Transverse colon (tissue), 4 donors: Measurements from ENCODE around the gene C12orf60. TPM values are rescaled to one million over a fixed set of nuclear protein-coding genes. Genes with fewer than 3 reads are reported as not detected.
"Not testable (repeated sequence)": the region's sequence is repeated elsewhere in the genome, so short reads cannot be mapped to it uniquely, and the experiment has no call there.

ENCODE experiments used
- DNase-seq: peaks from one replicate; pipeline ENCODE4 v3.0.0-alpha.2; 2019
- H3K27ac ChIP-seq, 4 donors: fragments of 200-600 bp; sonication (generic); 2 replicates each; pipeline ENCODE4 v1.5.1; 2016 to 2018; ENCODE audit warnings: inconsistent platforms in 4 of 4
- H3K27me3 ChIP-seq: fragments of 200-600 bp; sonication (generic); 2 replicates; pipeline ENCODE4 v1.5.1; 2017; ENCODE audit warnings: inconsistent platforms
- H3K36me3 ChIP-seq, 4 donors: fragments of 200-600 bp; sonication (generic); 2 replicates each; pipeline ENCODE4 v1.5.1; 2017 to 2019; ENCODE audit warnings: inconsistent platforms in 4 of 4
- H3K4me1 ChIP-seq, 4 donors: fragments of 200-600 bp; sonication (generic); 2 replicates each; pipeline ENCODE4 v1.5.1; 2017 to 2020; ENCODE audit warnings: inconsistent platforms in 4 of 4
- H3K4me3 ChIP-seq, 4 donors: fragments of 200-600 bp; sonication (generic); 1 replicate in 1 of 4; 2 replicates in 3 of 4; pipeline versions ENCODE4 v1.5.1 to v1.6.1; 2017 to 2019; ENCODE audit warnings: inconsistent platforms in 4 of 4
- H3K9me3 ChIP-seq, 2 donors: fragments of 200-600 bp; sonication (generic); 2 replicates each; pipeline ENCODE4 v1.5.1; 2017 to 2019; ENCODE audit warnings: inconsistent platforms in 2 of 2
- EP300 ChIP-seq: sonication (generic); formaldehyde crosslinking; IDR thresholded peaks from one replicate; pipeline ENCODE4 v1.6.1; 2017; ENCODE audit warnings: antibody characterized with exemption, low read depth
- POLR2A ChIP-seq: fragments of 450-650 bp; IDR thresholded peaks from one replicate; pipeline ENCODE4 v1.6.1; 2016; ENCODE audit warnings: antibody characterized with exemption, mild to moderate bottlenecking, moderate library complexity
- POLR2AphosphoS5 ChIP-seq, 3 donors: sonication (generic); formaldehyde crosslinking; IDR thresholded peaks; one replicate each; pipeline ENCODE4 v1.6.1; 2016; ENCODE audit warnings: antibody characterized with exemption in 3 of 3
- WGBS, 2 donors: methylation state at CpG; one replicate each; pipeline ENCODE4 v1.1.5; 2018; ENCODE audit warnings: low coverage in 1 of 2; 5-methylcytosine and 5-hydroxymethylcytosine counted together
- in situ Hi-C, 4 donors: fragments of 200-750 bp; cut with MboI; loops; one replicate each; pipeline versions ENCODE4 v1.15.0 to v1.15.1; 2017; ENCODE audit warnings: low sequenced_read_pairs in 3 of 4, low pct_ligation_motif_present in 1 of 4, low pct_unique_long_range_greater_than_20kb in 1 of 4
- intact Hi-C: fragments of 100-400 bp; cut with DNase I; formaldehyde crosslinking; loops from one replicate; pipeline ENCODE4 v1.15.1; 2023; ENCODE audit warnings: low total_unique reads
- total RNA-seq, 4 donors: library from RNA; depleted of rRNA; stranded (reverse); fragments of >200 nt; gene quantifications; one replicate each; pipeline ENCODE4 v1.1.0, GENCODE V29; 2016
- TF ChIP-seq, protein P1 (sequence below), 5 experiments: fragments of 200-600 bp in 3 of 5; fragments of 450-650 bp in 2 of 5; sonication (generic) in 3 of 5; IDR thresholded peaks; 1 replicate in 2 of 5; 2 replicates in 3 of 5; pipeline ENCODE4 v1.5.1; 2016 to 2017; ENCODE audit warnings: antibody characterized with exemption in 5 of 5, inconsistent platforms in 3 of 5, mild to moderate bottlenecking in 2 of 5, moderate library complexity in 1 of 5

The C12orf60 gene
- under 1 TPM in 2 of 4 donors, not detected in 2; 0.55 to 0.95 TPM for total RNA-seq

- Histone ChIP-seq H3K9me3 (no peaks in the 10 kb centered on the region), H3K4me3 (peak within 1 kb of the TSS; percentile 60 to 99 (median 88)), H3K27me3 (no peaks in the 10 kb centered on the region), H3K4me1 (peaks cover 11 to 30% (median 18%) of the 10 kb centered on the region in 4 donors), H3K36me3 (peaks cover 0 to 12% (median 5%) of the 10 kb centered on the region in 4 donors), H3K27ac (peak within 1 kb of the TSS; percentile 91 to 97 (median 92))
- intact Hi-C loops (no loop called here), in situ Hi-C loops (no loop called here)
- TF ChIP-seq POLR2A (peak; percentile 70), EP300 (no peak), POLR2AphosphoS5 (IDR thresholded peaks at IDR 0.05) (peak; percentile 78 to 87 (median 86))
- DNase-seq: peak; percentile 95
- WGBS, 2 donors: 0 to 1% methylated on average over 22 to 50 of the region's 50 CpGs
Measured at GRCh38 chr12:14803011-14803829, at the start of gene C12orf60, which contains the start of gene WBP11. TSS of gene C12orf60 (plus strand) at chr12:14803670. CDS start at chr12:14822936, 19,266 bp downstream. TSS of gene WBP11 (minus strand) at chr12:14803478. CDS start at chr12:14801383, 2,095 bp downstream.

GRCh38 chr12:14756334-14757143 lies 46.9 kb upstream of the C12orf60 start:
- 58 to 62% methylated on average over 8 to 17 of the region's 17 CpGs for WGBS, 2 donors
- Histone ChIP-seq H3K27ac (no peak overlapping the region), H3K9me3 (no peaks in the 10 kb centered on the region), H3K27me3 (no peaks in the 10 kb centered on the region), H3K4me1 (no peaks in the 10 kb centered on the region), H3K36me3 (peaks cover 0 to 5% (median 0%) of the 10 kb centered on the region in 4 donors), H3K4me3 (no peak overlapping the region)
- intact Hi-C loops: no loop called here
- no peak for DNase-seq
- in situ Hi-C loops: no loop called here
- no peak for TF ChIP-seq POLR2A
- TF ChIP-seq, protein P1, sequence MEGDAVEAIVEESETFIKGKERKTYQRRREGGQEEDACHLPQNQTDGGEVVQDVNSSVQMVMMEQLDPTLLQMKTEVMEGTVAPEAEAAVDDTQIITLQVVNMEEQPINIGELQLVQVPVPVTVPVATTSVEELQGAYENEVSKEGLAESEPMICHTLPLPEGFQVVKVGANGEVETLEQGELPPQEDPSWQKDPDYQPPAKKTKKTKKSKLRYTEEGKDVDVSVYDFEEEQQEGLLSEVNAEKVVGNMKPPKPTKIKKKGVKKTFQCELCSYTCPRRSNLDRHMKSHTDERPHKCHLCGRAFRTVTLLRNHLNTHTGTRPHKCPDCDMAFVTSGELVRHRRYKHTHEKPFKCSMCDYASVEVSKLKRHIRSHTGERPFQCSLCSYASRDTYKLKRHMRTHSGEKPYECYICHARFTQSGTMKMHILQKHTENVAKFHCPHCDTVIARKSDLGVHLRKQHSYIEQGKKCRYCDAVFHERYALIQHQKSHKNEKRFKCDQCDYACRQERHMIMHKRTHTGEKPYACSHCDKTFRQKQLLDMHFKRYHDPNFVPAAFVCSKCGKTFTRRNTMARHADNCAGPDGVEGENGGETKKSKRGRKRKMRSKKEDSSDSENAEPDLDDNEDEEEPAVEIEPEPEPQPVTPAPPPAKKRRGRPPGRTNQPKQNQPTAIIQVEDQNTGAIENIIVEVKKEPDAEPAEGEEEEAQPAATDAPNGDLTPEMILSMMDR (IDR thresholded peaks at IDR 0.05): peak in 4 of 5 experiments; percentile 33 to 51 (median 42)
- no peak for TF ChIP-seq EP300
- TF ChIP-seq POLR2AphosphoS5 (IDR thresholded peaks at IDR 0.05): no peak

DNA sequence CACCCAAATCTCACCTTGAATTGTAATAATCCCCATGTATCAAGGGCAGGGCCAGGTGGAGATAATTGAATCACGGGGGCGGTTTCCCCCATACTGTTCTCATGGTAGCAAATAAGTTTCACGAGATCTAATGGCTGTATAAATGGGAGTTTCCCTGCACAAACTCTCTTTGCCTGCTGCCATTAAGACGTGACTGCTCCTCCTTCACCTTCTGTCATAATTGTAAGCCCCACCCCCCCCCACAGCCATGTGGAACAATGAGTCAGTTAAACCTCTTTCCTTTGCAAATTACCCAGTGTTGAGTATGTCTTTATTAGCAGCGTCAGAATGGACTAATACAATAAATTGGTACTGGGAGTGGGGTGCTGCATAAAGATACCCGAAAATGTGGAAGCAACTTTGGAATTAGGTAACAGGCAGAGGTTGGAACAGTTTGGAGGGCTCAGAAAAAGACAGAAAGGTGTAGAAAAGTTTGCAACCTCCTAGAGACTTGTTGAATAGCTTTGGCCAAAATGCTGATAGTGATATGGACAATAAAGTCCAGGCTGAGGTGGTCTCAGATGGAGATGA lies 43.7 kb upstream of the C12orf60 start:
- H3K36me3 ChIP-seq, intact Hi-C loops, H3K27me3 ChIP-seq, in situ Hi-C loops, H3K9me3 ChIP-seq, H3K4me3 ChIP-seq, H3K27ac ChIP-seq, H3K4me1 ChIP-seq, DNase-seq: not testable (repeated sequence)
- 66 to 78% methylated on average over 6 of the region's 6 CpGs for WGBS, 2 donors

- in situ Hi-C loops (no loop called here), intact Hi-C loops (no loop called here)
- Histone ChIP-seq H3K27me3 (no peaks in the 10 kb centered on the region), H3K27ac (no peak overlapping the region), H3K4me1 (peaks cover 2 to 22% (median 11%) of the 10 kb centered on the region in 4 donors), H3K9me3 (no peaks in the 10 kb centered on the region), H3K36me3 (peaks cover 0 to 9% (median 3%) of the 10 kb centered on the region in 4 donors), H3K4me3 (no peak overlapping the region)
- TF ChIP-seq POLR2AphosphoS5 (IDR thresholded peaks at IDR 0.05) (no peak), EP300 (no peak)
- no peak for DNase-seq
- 97 to 100% methylated on average over 1 to 2 of the region's 2 CpGs for WGBS, 2 donors
Measured at GRCh38 chr12:14765398-14765797, 38.1 kb upstream of the C12orf60 start.

DNA sequence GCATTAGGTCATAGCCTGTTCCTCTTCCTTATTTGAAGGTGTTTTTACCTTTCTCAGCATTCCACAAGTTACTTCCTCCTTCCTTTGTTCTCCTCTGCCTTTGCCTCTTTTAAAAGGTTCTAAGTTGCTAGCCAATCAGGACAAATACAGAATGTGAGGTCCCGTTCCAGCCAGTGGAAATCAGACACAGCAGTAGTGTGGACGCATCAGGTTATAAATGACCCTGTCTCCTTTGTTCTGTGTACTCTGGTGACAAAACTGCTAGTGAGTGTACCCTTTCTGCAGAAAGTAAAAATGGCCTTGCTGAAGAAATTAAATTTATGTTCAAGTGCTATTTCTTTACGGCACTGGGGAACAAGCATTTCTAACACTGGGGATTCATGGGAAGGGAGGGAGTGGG lies 37.5 kb upstream of the C12orf60 start:
- DNase-seq, H3K27ac ChIP-seq, H3K9me3 ChIP-seq, in situ Hi-C loops, H3K36me3 ChIP-seq, intact Hi-C loops, H3K27me3 ChIP-seq, H3K4me3 ChIP-seq: not testable (repeated sequence)
- 96 to 100% methylated on average over 1 to 3 of the region's 3 CpGs for whole genome bisulfite sequencing, 2 donors
- H3K4me1 ChIP-seq: peaks cover 2 to 22% (median 11%) of the 10 kb centered on the region in 4 donors
